Tibial artery (tissue), 4 donors: ENCODE measurements around the gene PDXK.

Experiments used
- DNase-seq, 2 donors: peaks; one replicate each; pipeline ENCODE4 v3.0.0-alpha.2; 2019
- H3K27ac ChIP-seq, 2 donors: fragments of 200-600 bp; sonication (generic) in 1 of 2; 1 replicate in 1 of 2; 2 replicates in 1 of 2; pipeline ENCODE4 v1.5.1; 2018 to 2019; ENCODE audit warnings: mild to moderate bottlenecking in 1 of 2
- H3K27me3 ChIP-seq, 2 donors: fragments of 200-600 bp; sonication (generic) in 1 of 2; one replicate each; pipeline versions ENCODE4 v1.5.1 to v1.6.0; 2016 to 2019
- H3K36me3 ChIP-seq, 3 donors: fragments of 200-600 bp; sonication (generic) in 2 of 3; one replicate each; pipeline ENCODE4 v1.5.1; 2016 to 2019; ENCODE audit warnings: mild to moderate bottlenecking in 2 of 3
- H3K4me1 ChIP-seq, 4 donors: fragments of 200-600 bp; sonication (generic) in 2 of 4; 1 replicate in 3 of 4; 2 replicates in 1 of 4; pipeline ENCODE4 v1.5.1; 2016 to 2019
- H3K4me3 ChIP-seq, 2 donors: fragments of 200-600 bp; sonication (generic) in 1 of 2; 1 replicate in 1 of 2; 2 replicates in 1 of 2; pipeline ENCODE4 v1.5.1; 2018 to 2019; ENCODE audit warnings: mild to moderate bottlenecking in 2 of 2
- H3K9me3 ChIP-seq, 3 donors: fragments of 200-600 bp; sonication (generic) in 1 of 3; one replicate each; pipeline ENCODE4 v1.5.1; 2016 to 2019
- CTCF ChIP-seq, 2 experiments: fragments of 200-600 bp in 1 of 2; fragments of 450-650 bp in 1 of 2; IDR thresholded peaks; one replicate each; pipeline ENCODE4 v1.5.1; 2017 to 2019; ENCODE audit warnings: antibody characterized with exemption in 2 of 2, mild to moderate bottlenecking in 1 of 2, moderate library complexity in 1 of 2
- intact Hi-C: fragments of 100-400 bp; cut with DNase I; formaldehyde crosslinking; loops from one replicate; pipeline ENCODE4 v1.15.0; 2023; ENCODE audit warnings: low total_unique reads

Gene PDXK

GRCh38 chr21:43758811-43759210 lies 39.9 kb downstream of the PDXK start:
- H3K4me3 ChIP-seq: peak overlapping the region in 1 of 2 donors; percentile 40
- intact Hi-C loops: loop anchor here (5.0 kb wide), 1 partner anchor 77 kb away; no protein-coding TSS in a partner anchor
- H3K27me3 ChIP-seq: no peaks in the 10 kb centered on the region
- peak overlapping the region; percentile 68 to 69 for H3K27ac ChIP-seq
- no peaks in the 10 kb centered on the region for H3K9me3 ChIP-seq
- H3K36me3 ChIP-seq: peaks cover 23 to 61% (median 55%) of the 10 kb centered on the region in 3 donors
- no peak for DNase-seq
- no peak for TF ChIP-seq CTCF (IDR thresholded peaks at IDR 0.05)
- H3K4me1 ChIP-seq: peaks cover 0 to 25% (median 18%) of the 10 kb centered on the region in 4 donors

GRCh38 chr21:43759651-43760050 lies 40.7 kb downstream of the PDXK start:
- Histone ChIP-seq H3K9me3 (no peaks in the 10 kb centered on the region), H3K27me3 (no peaks in the 10 kb centered on the region), H3K4me1 (peaks cover 0 to 25% (median 18%) of the 10 kb centered on the region in 4 donors), H3K27ac (no peak overlapping the region), H3K36me3 (peaks cover 15 to 52% (median 46%) of the 10 kb centered on the region in 3 donors), H3K4me3 (no peak overlapping the region)
- intact Hi-C loops: loop anchor here (5.0 kb wide), 1 partner anchor 77 kb away; no protein-coding TSS in a partner anchor
- TF ChIP-seq CTCF (IDR thresholded peaks at IDR 0.05): no peak
- DNase-seq: no peak

GRCh38 chr21:43760391-43760958 lies 41.5 kb downstream of the PDXK start:
- H3K4me1 ChIP-seq: peaks cover 0 to 27% (median 19%) of the 10 kb centered on the region in 4 donors
- TF ChIP-seq CTCF (IDR thresholded peaks at IDR 0.05): no peak
- H3K36me3 ChIP-seq: peaks cover 13 to 44% (median 38%) of the 10 kb centered on the region in 3 donors
- no peak overlapping the region for H3K27ac ChIP-seq
- H3K27me3 ChIP-seq: no peaks in the 10 kb centered on the region
- no peak for DNase-seq
- H3K4me3 ChIP-seq: no peak overlapping the region
- no peaks in the 10 kb centered on the region for H3K9me3 ChIP-seq
- intact Hi-C loops: no loop called here

- Histone ChIP-seq H3K4me1 (peaks cover 0 to 21% (median 15%) of the 10 kb centered on the region in 4 donors), H3K36me3 (peaks cover 0 to 30% (median 24%) of the 10 kb centered on the region in 3 donors), H3K4me3 (no peak overlapping the region), H3K27ac (no peak overlapping the region), H3K9me3 (no peaks in the 10 kb centered on the region), H3K27me3 (no peaks in the 10 kb centered on the region)
- intact Hi-C loops: no loop called here
- no peak for TF ChIP-seq CTCF (IDR thresholded peaks at IDR 0.05)
- DNase-seq: no peak
Measured at GRCh38 chr21:43761886-43762285, 43.0 kb downstream of the PDXK start.

GRCh38 chr21:43762303-43763128 lies 43.6 kb downstream of the PDXK start:
- H3K36me3 ChIP-seq: peaks cover 0 to 29% (median 22%) of the 10 kb centered on the region in 3 donors
- H3K9me3 ChIP-seq: no peaks in the 10 kb centered on the region
- DNase-seq: no peak
- intact Hi-C loops: no loop called here
- peaks cover 0 to 15% (median 9%) of the 10 kb centered on the region in 4 donors for H3K4me1 ChIP-seq
- no peak overlapping the region for H3K4me3 ChIP-seq
- H3K27ac ChIP-seq: no peak overlapping the region
- no peak for TF ChIP-seq CTCF (IDR thresholded peaks at IDR 0.05)
- H3K27me3 ChIP-seq: no peaks in the 10 kb centered on the region
